GM23248 (cell line): Measurements from ENCODE around the gene DIRAS2.

Source experiments
- EZH2 ChIP-seq: fragments of 200-600 bp; sonication (generic); IDR thresholded peaks from 2 replicates; pipeline ENCODE4 v1.6.1; 2018; ENCODE audit warnings: antibody characterized with exemption, mild to moderate bottlenecking; ENCODE audit not compliant: insufficient read depth, poor library complexity, severe bottlenecking
- EZH2phosphoT487 ChIP-seq: fragments of 200-600 bp; sonication (generic); IDR thresholded peaks from 2 replicates; pipeline ENCODE4 v1.6.1; 2018; ENCODE audit warnings: antibody characterized with exemption, moderate library complexity, mild to moderate bottlenecking, low read depth; ENCODE audit not compliant: insufficient read depth

DNA sequence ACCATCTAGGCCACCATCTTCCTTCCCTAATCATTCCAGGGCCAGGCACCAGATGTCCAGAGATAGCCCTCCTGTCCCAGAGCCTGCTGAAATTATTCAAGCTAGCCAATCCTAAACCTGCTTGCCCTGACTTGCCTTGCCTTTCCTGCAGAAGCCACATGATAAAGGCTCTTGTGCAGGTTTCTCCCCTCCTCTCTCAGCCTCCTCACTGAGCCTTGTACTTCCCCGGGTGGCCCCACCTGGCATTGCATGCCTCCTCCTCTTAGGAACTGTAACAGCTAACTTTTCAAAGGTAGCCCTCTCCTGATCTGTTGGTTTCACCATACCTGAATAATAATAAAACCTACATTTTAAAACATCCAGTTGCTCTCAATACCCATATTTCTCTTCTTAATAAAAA lies 42.6 kb downstream of the DIRAS2 start:
- no peak for TF ChIP-seq EZH2
- no peak for TF ChIP-seq EZH2phosphoT487
